Tibial nerve (tissue), 4 donors: Measurements from ENCODE around the gene ZFYVE16. TPM values are rescaled to one million over a fixed set of nuclear protein-coding genes. Genes with fewer than 3 reads are reported as not detected.
"Not testable (repeated sequence)": the region's sequence is repeated elsewhere in the genome, so short reads cannot be mapped to it uniquely, and the experiment has no call there.

Experiments
- DNase-seq, 2 donors: peaks; one replicate each; pipeline ENCODE4 v3.0.0-alpha.2; 2019; ENCODE audit warnings: low spot score in 2 of 2
- H3K27ac ChIP-seq, 4 donors: fragments of 200-600 bp; sonication (generic) in 3 of 4; one replicate each; pipeline ENCODE4 v1.5.1; 2017 to 2019; ENCODE audit warnings: mild to moderate bottlenecking in 1 of 4
- H3K27me3 ChIP-seq, 2 donors: fragments of 200-600 bp; sonication (generic) in 1 of 2; one replicate each; pipeline versions ENCODE4 v1.5.1 to v1.6.0; 2017 to 2019
- H3K36me3 ChIP-seq, 3 donors: fragments of 200-600 bp; sonication (generic); one replicate each; pipeline ENCODE4 v1.5.1; 2018 to 2019
- H3K4me1 ChIP-seq, 4 donors: fragments of 200-600 bp; sonication (generic) in 3 of 4; one replicate each; pipeline ENCODE4 v1.5.1; 2017 to 2019
- H3K4me3 ChIP-seq, 4 donors: fragments of 200-600 bp; sonication (generic) in 3 of 4; one replicate each; pipeline ENCODE4 v1.5.1; 2017 to 2019; ENCODE audit warnings: mild to moderate bottlenecking in 1 of 4, moderate library complexity in 1 of 4
- H3K9me3 ChIP-seq, 4 donors: fragments of 200-600 bp; sonication (generic) in 3 of 4; one replicate each; pipeline ENCODE4 v1.5.1; 2017 to 2019
- EP300 ChIP-seq, 2 donors: sonication (generic); formaldehyde crosslinking; IDR thresholded peaks; one replicate each; pipeline ENCODE4 v1.6.1; 2017; ENCODE audit warnings: antibody characterized with exemption in 2 of 2, mild to moderate bottlenecking in 1 of 2
- POLR2A ChIP-seq, 2 donors: fragments of 450-650 bp; IDR thresholded peaks; one replicate each; pipeline ENCODE4 v1.6.1; 2017; ENCODE audit warnings: antibody characterized with exemption in 2 of 2, mild to moderate bottlenecking in 2 of 2, moderate library complexity in 2 of 2
- WGBS, 2 donors: methylation state at CpG; one replicate each; pipeline ENCODE4 v1.1.5; 2018; 5-methylcytosine and 5-hydroxymethylcytosine counted together
- total RNA-seq, 4 donors: library from RNA; depleted of rRNA; stranded (reverse); fragments of >200 nt; gene quantifications; one replicate each; pipeline ENCODE4 v1.1.0, GENCODE V29; 2016
- TF ChIP-seq, protein P1 (sequence below), 5 experiments: fragments of 200-600 bp in 3 of 5; fragments of 450-650 bp in 2 of 5; sonication (generic) in 3 of 5; IDR thresholded peaks; one replicate each; pipeline ENCODE4 v1.5.1; 2016 to 2019; ENCODE audit warnings: antibody characterized with exemption in 5 of 5, mild to moderate bottlenecking in 3 of 5, moderate library complexity in 2 of 5

ZFYVE16 gene
- total RNA-seq, 4 donors from 2014 or later: 30.2 to 43.2 (median 36.6) TPM

GRCh38 chr5:80487829-80488721 is 80.2 kb downstream of the ZFYVE16 start, which contains the start of gene FAM151B:
TSS of gene FAM151B (plus strand) at chr5:80488100. CDS start at chr5:80488124, 24 bp downstream.
- H3K27me3 ChIP-seq: no peaks in the 10 kb centered on the region
- H3K9me3 ChIP-seq: peaks cover 0 to 11% (median 4%) of the 10 kb centered on the region in 4 donors
- peak within 1 kb of the TSS in 3 of 4 donors; percentile 37 to 80 (median 57) for H3K27ac ChIP-seq
- peaks cover 0 to 15% (median 1%) of the 10 kb centered on the region in 4 donors for H3K4me1 ChIP-seq
- DNase-seq: peak; percentile 29 to 33
- 0 to 1% methylated on average over 46 to 78 of the region's 85 CpGs for WGBS, 2 donors
- H3K4me3 ChIP-seq: peak within 1 kb of the TSS; percentile 47 to 74 (median 65)
- TF ChIP-seq, protein P1, sequence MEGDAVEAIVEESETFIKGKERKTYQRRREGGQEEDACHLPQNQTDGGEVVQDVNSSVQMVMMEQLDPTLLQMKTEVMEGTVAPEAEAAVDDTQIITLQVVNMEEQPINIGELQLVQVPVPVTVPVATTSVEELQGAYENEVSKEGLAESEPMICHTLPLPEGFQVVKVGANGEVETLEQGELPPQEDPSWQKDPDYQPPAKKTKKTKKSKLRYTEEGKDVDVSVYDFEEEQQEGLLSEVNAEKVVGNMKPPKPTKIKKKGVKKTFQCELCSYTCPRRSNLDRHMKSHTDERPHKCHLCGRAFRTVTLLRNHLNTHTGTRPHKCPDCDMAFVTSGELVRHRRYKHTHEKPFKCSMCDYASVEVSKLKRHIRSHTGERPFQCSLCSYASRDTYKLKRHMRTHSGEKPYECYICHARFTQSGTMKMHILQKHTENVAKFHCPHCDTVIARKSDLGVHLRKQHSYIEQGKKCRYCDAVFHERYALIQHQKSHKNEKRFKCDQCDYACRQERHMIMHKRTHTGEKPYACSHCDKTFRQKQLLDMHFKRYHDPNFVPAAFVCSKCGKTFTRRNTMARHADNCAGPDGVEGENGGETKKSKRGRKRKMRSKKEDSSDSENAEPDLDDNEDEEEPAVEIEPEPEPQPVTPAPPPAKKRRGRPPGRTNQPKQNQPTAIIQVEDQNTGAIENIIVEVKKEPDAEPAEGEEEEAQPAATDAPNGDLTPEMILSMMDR (IDR thresholded peaks at IDR 0.05): peak in 1 of 5 experiments; percentile 7
- TF ChIP-seq EP300 (IDR thresholded peaks at IDR 0.05) (peak; percentile 9 to 54), POLR2A (IDR thresholded peaks at IDR 0.05) (peak in 1 of 2 donors; percentile 15)
- H3K36me3 ChIP-seq: peaks cover 0 to 17% (median 0%) of the 10 kb centered on the region in 3 donors

GRCh38 chr5:80491296-80491695 is 83.4 kb downstream of the ZFYVE16 start:
- no peak overlapping the region for H3K27ac ChIP-seq
- WGBS, 2 donors: 88 to 91% methylated on average over 3 of the region's 3 CpGs
- no peak for DNase-seq
- no peak for TF ChIP-seq POLR2A (IDR thresholded peaks at IDR 0.05)
- H3K27me3 ChIP-seq: no peaks in the 10 kb centered on the region
- no peak overlapping the region for H3K4me3 ChIP-seq
- no peaks in the 10 kb centered on the region for H3K36me3 ChIP-seq
- peaks cover 0 to 15% (median 1%) of the 10 kb centered on the region in 4 donors for H3K4me1 ChIP-seq
- H3K9me3 ChIP-seq: no peaks in the 10 kb centered on the region

GRCh38 chr5:80492741-80493140 is 84.9 kb downstream of the ZFYVE16 start:
- Histone ChIP-seq H3K4me1 (peaks cover 0 to 9% (median 0%) of the 10 kb centered on the region in 4 donors), H3K27ac (no peak overlapping the region), H3K36me3 (no peaks in the 10 kb centered on the region), H3K9me3 (no peaks in the 10 kb centered on the region), H3K4me3 (no peak overlapping the region), H3K27me3 (no peaks in the 10 kb centered on the region)
- TF ChIP-seq, protein P1 (IDR thresholded peaks at IDR 0.05): no peak
- TF ChIP-seq EP300 (IDR thresholded peaks at IDR 0.05) (no peak), POLR2A (IDR thresholded peaks at IDR 0.05) (no peak)
- no peak for DNase-seq
- WGBS, 2 donors: 92 to 97% methylated on average over 3 of the region's 3 CpGs

GRCh38 chr5:80493443-80493842 is 85.6 kb downstream of the ZFYVE16 start:
- H3K9me3 ChIP-seq, H3K27me3 ChIP-seq, H3K27ac ChIP-seq, H3K36me3 ChIP-seq, H3K4me3 ChIP-seq, H3K4me1 ChIP-seq, DNase-seq: not testable (repeated sequence)
- 75 to 76% methylated on average over 7 of the region's 7 CpGs for WGBS, 2 donors

DNA sequence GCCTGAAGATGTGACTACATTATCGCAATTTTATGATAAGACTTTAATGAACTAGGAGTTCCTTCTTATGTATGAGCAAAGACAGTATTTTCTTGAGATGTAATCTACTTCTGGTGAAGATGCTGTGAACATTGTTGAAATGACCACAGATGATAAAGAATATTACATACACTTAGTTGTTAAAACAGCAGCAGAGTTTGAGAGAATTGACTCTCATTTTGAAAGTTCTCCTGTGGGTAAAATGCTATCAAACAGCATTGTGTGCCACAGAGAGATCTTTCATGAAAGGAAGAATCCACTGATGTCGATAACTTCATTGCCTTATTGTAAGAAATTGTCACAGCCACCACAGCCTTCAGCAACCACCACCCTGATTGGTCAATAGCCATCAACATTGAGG is 88.0 kb downstream of the ZFYVE16 start:
- DNase-seq: no peak
- no peak overlapping the region for H3K27ac ChIP-seq
- no peak overlapping the region for H3K4me3 ChIP-seq
- no peak for TF ChIP-seq EP300 (IDR thresholded peaks at IDR 0.05)
- TF ChIP-seq POLR2A (IDR thresholded peaks at IDR 0.05): no peak
- TF ChIP-seq, protein P1 (IDR thresholded peaks at IDR 0.05): no peak
- no peaks in the 10 kb centered on the region for H3K36me3 ChIP-seq
- WGBS, 2 donors: 90 to 96% methylated on average over 2 of the region's 2 CpGs
- no peaks in the 10 kb centered on the region for H3K27me3 ChIP-seq
- H3K9me3 ChIP-seq: no peaks in the 10 kb centered on the region
- H3K4me1 ChIP-seq: no peaks in the 10 kb centered on the region

GRCh38 chr5:80502800-80503199 is 94.9 kb downstream of the ZFYVE16 start:
- H3K27me3 ChIP-seq: no peaks in the 10 kb centered on the region
- H3K9me3 ChIP-seq: no peaks in the 10 kb centered on the region
- H3K36me3 ChIP-seq: peaks cover 0 to 7% (median 0%) of the 10 kb centered on the region in 3 donors
- H3K4me1 ChIP-seq: no peaks in the 10 kb centered on the region
- H3K4me3 ChIP-seq: no peak overlapping the region
- no peak overlapping the region for H3K27ac ChIP-seq
- DNase-seq: no peak
- TF ChIP-seq, protein P1 (IDR thresholded peaks at IDR 0.05): no peak
- TF ChIP-seq EP300 (IDR thresholded peaks at IDR 0.05) (no peak), POLR2A (IDR thresholded peaks at IDR 0.05) (no peak)
- WGBS, 2 donors: 90 to 92% methylated on average over 2 of the region's 2 CpGs
